HepG2 (cell line): ENCODE data around the gene TFF2. TPM values are rescaled to one million over a fixed set of nuclear protein-coding genes. Genes with fewer than 3 reads are reported as not detected.

ENCODE experiments used
- BRF2 ChIP-seq: sonication (generic); formaldehyde crosslinking; IDR thresholded peaks from 2 replicates; pipeline ENCODE4 v1.8.1; 2022; ENCODE audit warnings: mild to moderate bottlenecking, missing genetic modification reagents
- DMTF1 ChIP-seq: sonication (generic); formaldehyde crosslinking; IDR thresholded peaks from 2 replicates; pipeline ENCODE4 v1.4.0; 2020; ENCODE audit warnings: mild to moderate bottlenecking, missing genetic modification reagents
- KLF12 ChIP-seq: sonication (generic); formaldehyde crosslinking; IDR thresholded peaks from 2 replicates; pipeline ENCODE4 v1.4.0; 2020; ENCODE audit warnings: missing genetic modification reagents, borderline replicate concordance
- KMT2B ChIP-seq: IDR thresholded peaks from 2 replicates; pipeline ENCODE4 v1.6.1; 2016; ENCODE audit warnings: missing genetic modification reagents, missing compliant biosample characterization
- MAFG ChIP-seq: sonication (generic); formaldehyde crosslinking; IDR thresholded peaks from 2 replicates; pipeline ENCODE4 v1.5.1; 2020; ENCODE audit warnings: mild to moderate bottlenecking, missing genetic modification reagents
- PLSCR1 ChIP-seq: sonication (generic); formaldehyde crosslinking; IDR thresholded peaks from 2 replicates; pipeline ENCODE4 v1.5.0; 2020; ENCODE audit warnings: missing genetic modification reagents, mild to moderate bottlenecking, borderline replicate concordance
- RERE ChIP-seq: IDR thresholded peaks from 2 replicates; pipeline ENCODE4 v1.6.1; 2016; ENCODE audit warnings: low read depth, missing genetic modification reagents, missing compliant biosample characterization
- SP5 ChIP-seq: IDR thresholded peaks from 2 replicates; pipeline ENCODE4 v1.6.1; 2016; ENCODE audit warnings: low read depth, borderline replicate concordance
- ZMYM2 ChIP-seq: sonication (generic); formaldehyde crosslinking; IDR thresholded peaks from 2 replicates; pipeline ENCODE4 v1.8.0; 2022; ENCODE audit warnings: mild to moderate bottlenecking, missing genetic modification reagents
- ZNF557 ChIP-seq: sonication (generic); formaldehyde crosslinking; IDR thresholded peaks from 2 replicates; pipeline ENCODE4 v1.4.0; 2020; ENCODE audit warnings: missing genetic modification reagents
- ZNF562 ChIP-seq: sonication (generic); formaldehyde crosslinking; IDR thresholded peaks from 2 replicates; pipeline ENCODE4 v1.8.0; 2022; ENCODE audit warnings: missing genetic modification reagents, borderline replicate concordance
- ZNF605 ChIP-seq: sonication (generic); formaldehyde crosslinking; IDR thresholded peaks from 2 replicates; pipeline ENCODE4 v1.8.0; 2022; ENCODE audit warnings: mild to moderate bottlenecking, missing genetic modification reagents
- ZNF609 ChIP-seq: sonication (generic); formaldehyde crosslinking; IDR thresholded peaks from 2 replicates; pipeline ENCODE4 v1.4.0; 2020; ENCODE audit warnings: mild to moderate bottlenecking, missing genetic modification reagents, borderline replicate concordance
- ZNF878 ChIP-seq: sonication (generic); formaldehyde crosslinking; IDR thresholded peaks from 2 replicates; pipeline ENCODE4 v1.8.1; 2023; ENCODE audit warnings: mild to moderate bottlenecking, missing genetic modification reagents, moderate library complexity
- ZNF891 ChIP-seq: sonication (generic); formaldehyde crosslinking; IDR thresholded peaks from 2 replicates; pipeline ENCODE4 v1.5.0; 2020; ENCODE audit warnings: mild to moderate bottlenecking, missing genetic modification reagents
- polyA plus RNA-seq, 8 experiments: library from polyadenylated mRNA; depleted of rRNA in 3 of 8; stranded (reverse) in 7 of 8; unstranded in 1 of 8; fragments of >200 nt; fragmentation: Illumina TruSeq in 4 of 8; extraction: Trizol in 4 of 8; gene quantifications; 2 replicates each; pipeline versions ENCODE4 v1.2.1 to v1.2.3, GENCODE V29; 2011 to 2016; ENCODE audit warnings: low read depth in 4 of 8, missing spikeins in 1 of 8, mixed read lengths in 1 of 8; ENCODE audit not compliant: insufficient read depth in 1 of 8
- total RNA-seq, 5 experiments: library from RNA; depleted of rRNA; stranded (reverse); fragments of >200 nt; fragmentation: Illumina TruSeq; extraction: Trizol; gene quantifications; 2 replicates each; pipeline ENCODE4 v1.2.3, GENCODE V29; 2016; ENCODE audit warnings: low read depth in 1 of 5

Gene TFF2
- total and polyA plus RNA-seq, 2 of the 13 experiments (the other 11 are each of a cell fraction or from before 2014, with no cell fraction given), result 1.5 TPM; not detected in 1

- TF ChIP-seq ZNF878 (peak; percentile 74; the same call in 1 of the 2 replicates), DMTF1 (no peak), ZNF557 (CRISPR knock-in tag) (no peak), KMT2B (CRISPR knock-in tag) (no peak), ZNF891 (CRISPR knock-in tag) (no peak; the same call in 1 of the 2 replicates), KLF12 (CRISPR knock-in tag) (no peak), BRF2 (no peak), ZNF562 (CRISPR knock-in tag) (no peak), SP5 (CRISPR knock-in tag) (peak; percentile 66; the same call in 1 of the 2 replicates), ZMYM2 (CRISPR knock-in tag) (no peak), MAFG (no peak), ZNF609 (CRISPR knock-in tag) (peak; percentile 81), PLSCR1 (CRISPR knock-in tag) (no peak), RERE (CRISPR knock-in tag) (peak; percentile 73; the same call in 1 of the 2 replicates), ZNF605 (CRISPR knock-in tag) (no peak)
Observed at GRCh38 chr21:42386034-42386591, 35.3 kb upstream of the TFF2 start (continued).
